Measurements from ENCODE around the gene EXOC1. TPM values are rescaled to one million over a fixed set of nuclear protein-coding genes. Genes with fewer than 3 reads are reported as not detected.

The EXOC1 gene
- total RNA-seq, 1 donor from 2014 or later, result 33.3 TPM

- Mint-ChIP-seq H3K27me3 (ENCODE audit: low read depth, unreplicated experiment) (peaks cover 10% of the 10 kb centered on the region), H3K27ac (ENCODE audit: unreplicated experiment) (no peak overlapping the region), H3K4me1 (ENCODE audit: low read depth, unreplicated experiment) (no peaks in the 10 kb centered on the region), H3K36me3 (ENCODE audit: low read depth, unreplicated experiment) (no peaks in the 10 kb centered on the region), H3K4me3 (ENCODE audit: unreplicated experiment) (no peak overlapping the region), H3K9me3 (ENCODE audit: unreplicated experiment) (peaks cover 4% of the 10 kb centered on the region)
- H3K36me3 ChIP-seq (ENCODE audit: insufficient read depth, low read length), result no peaks in the 10 kb centered on the region
- TF ChIP-seq CTCF (IDR thresholded peaks at IDR 0.05; ENCODE audit: insufficient read depth, low read depth, low read length) (no peak), EZH2 (IDR thresholded peaks at IDR 0.05; ENCODE audit: insufficient read depth, low read length) (no peak)
- no peak overlapping the region for H3K4me2 ChIP-seq (ENCODE audit: low read length)
- no peak overlapping the region for H3K9ac ChIP-seq (ENCODE audit: low read length)
- H4K20me1 ChIP-seq (ENCODE audit: insufficient read depth, low read length), result no peaks in the 10 kb centered on the region
- no peaks in the 10 kb centered on the region for H3K4me1 ChIP-seq (ENCODE audit: insufficient read depth, low read length)
- H2AFZ ChIP-seq (ENCODE audit: low read depth, low read length), result no peak overlapping the region
- H3K79me2 ChIP-seq (ENCODE audit: insufficient read depth, low read length), result no peaks in the 10 kb centered on the region
- no peak overlapping the region for H3K27ac ChIP-seq (ENCODE audit: low read depth, low read length)
- H3K27me3 ChIP-seq (ENCODE audit: insufficient read depth, low read length), result peaks cover 4% of the 10 kb centered on the region
- DNase-seq (ENCODE audit: low read depth) (no peak), FAIRE-seq (no peak)
- H3K4me3 ChIP-seq (ENCODE audit: insufficient read depth, low read depth, low read length), result no peak overlapping the region
- H3K9me3 ChIP-seq (ENCODE audit: insufficient read depth, low read depth, low read length), result no peaks in the 10 kb centered on the region
Observed at GRCh38 chr4:55826986-55827385, 26.5 kb upstream of the EXOC1 start.

- peaks cover 4% of the 10 kb centered on the region for H3K9me3 Mint-ChIP-seq (ENCODE audit: unreplicated experiment)
- H3K4me1 Mint-ChIP-seq (ENCODE audit: low read depth, unreplicated experiment), result no peaks in the 10 kb centered on the region
- DNase-seq (ENCODE audit: low read depth) (no peak), FAIRE-seq (no peak)
- Histone ChIP-seq H3K4me2 (ENCODE audit: low read length) (no peak overlapping the region), H3K27me3 (ENCODE audit: insufficient read depth, low read length) (peaks cover 4% of the 10 kb centered on the region), H3K36me3 (ENCODE audit: insufficient read depth, low read length) (no peaks in the 10 kb centered on the region), H4K20me1 (ENCODE audit: insufficient read depth, low read length) (no peaks in the 10 kb centered on the region), H3K27ac (ENCODE audit: low read depth, low read length) (no peak overlapping the region), H3K9me3 (ENCODE audit: insufficient read depth, low read depth, low read length) (no peaks in the 10 kb centered on the region), H3K4me1 (ENCODE audit: insufficient read depth, low read length) (no peaks in the 10 kb centered on the region), H3K79me2 (ENCODE audit: insufficient read depth, low read length) (no peaks in the 10 kb centered on the region), H3K9ac (ENCODE audit: low read length) (no peak overlapping the region), H3K4me3 (ENCODE audit: insufficient read depth, low read depth, low read length) (no peak overlapping the region), H2AFZ (ENCODE audit: low read depth, low read length) (no peak overlapping the region)
- H3K36me3 Mint-ChIP-seq (ENCODE audit: low read depth, unreplicated experiment), result no peaks in the 10 kb centered on the region
- no peak overlapping the region for H3K4me3 Mint-ChIP-seq (ENCODE audit: unreplicated experiment)
- no peak overlapping the region for H3K27ac Mint-ChIP-seq (ENCODE audit: unreplicated experiment)
- no peak for TF ChIP-seq CTCF (IDR thresholded peaks at IDR 0.05; ENCODE audit: insufficient read depth, low read depth, low read length)
- TF ChIP-seq EZH2 (IDR thresholded peaks at IDR 0.05; ENCODE audit: insufficient read depth, low read length), result no peak
- peaks cover 10% of the 10 kb centered on the region for H3K27me3 Mint-ChIP-seq (ENCODE audit: low read depth, unreplicated experiment)
Observed at GRCh38 chr4:55827582-55827981, 25.9 kb upstream of the EXOC1 start.

- H3K4me1 ChIP-seq (ENCODE audit: insufficient read depth, low read length), result no peaks in the 10 kb centered on the region
- DNase-seq (ENCODE audit: low read depth) (no peak), FAIRE-seq (no peak)
- TF ChIP-seq EZH2 (IDR thresholded peaks at IDR 0.05; ENCODE audit: insufficient read depth, low read length), result no peak
- TF ChIP-seq CTCF (IDR thresholded peaks at IDR 0.05; ENCODE audit: insufficient read depth, low read depth, low read length), result no peak
- no peak overlapping the region for H3K4me3 ChIP-seq (ENCODE audit: insufficient read depth, low read depth, low read length)
- no peak overlapping the region for H3K27ac Mint-ChIP-seq (ENCODE audit: unreplicated experiment)
- H3K4me1 Mint-ChIP-seq (ENCODE audit: low read depth, unreplicated experiment), result no peaks in the 10 kb centered on the region
- no peak overlapping the region for H3K9ac ChIP-seq (ENCODE audit: low read length)
- peaks cover 10% of the 10 kb centered on the region for H3K27me3 Mint-ChIP-seq (ENCODE audit: low read depth, unreplicated experiment)
- peaks cover 4% of the 10 kb centered on the region for H3K27me3 ChIP-seq (ENCODE audit: insufficient read depth, low read length)
- H4K20me1 ChIP-seq (ENCODE audit: insufficient read depth, low read length), result no peaks in the 10 kb centered on the region
- no peak overlapping the region for H3K4me2 ChIP-seq (ENCODE audit: low read length)
- H3K36me3 Mint-ChIP-seq (ENCODE audit: low read depth, unreplicated experiment), result no peaks in the 10 kb centered on the region
- H3K9me3 Mint-ChIP-seq (ENCODE audit: unreplicated experiment), result peaks cover 4% of the 10 kb centered on the region
- H3K9me3 ChIP-seq (ENCODE audit: insufficient read depth, low read depth, low read length), result no peaks in the 10 kb centered on the region
- no peaks in the 10 kb centered on the region for H3K36me3 ChIP-seq (ENCODE audit: insufficient read depth, low read length)
- no peaks in the 10 kb centered on the region for H3K79me2 ChIP-seq (ENCODE audit: insufficient read depth, low read length)
- no peak overlapping the region for H3K4me3 Mint-ChIP-seq (ENCODE audit: unreplicated experiment)
- H3K27ac ChIP-seq (ENCODE audit: low read depth, low read length), result no peak overlapping the region
- H2AFZ ChIP-seq (ENCODE audit: low read depth, low read length), result no peak overlapping the region
Observed at GRCh38 chr4:55830048-55830447, 23.4 kb upstream of the EXOC1 start.
